GM12872 (cell line): ENCODE results near the gene LRRC26.

ENCODE experiments used
- TF ChIP-seq, protein P1 (sequence below): IDR thresholded peaks from 3 replicates; pipeline ENCODE4 v1.5.1; 2011; ENCODE audit warnings: low read depth, mild to moderate bottlenecking, low read length, moderate library complexity; ENCODE audit not compliant: insufficient read depth

The LRRC26 gene, protein sequence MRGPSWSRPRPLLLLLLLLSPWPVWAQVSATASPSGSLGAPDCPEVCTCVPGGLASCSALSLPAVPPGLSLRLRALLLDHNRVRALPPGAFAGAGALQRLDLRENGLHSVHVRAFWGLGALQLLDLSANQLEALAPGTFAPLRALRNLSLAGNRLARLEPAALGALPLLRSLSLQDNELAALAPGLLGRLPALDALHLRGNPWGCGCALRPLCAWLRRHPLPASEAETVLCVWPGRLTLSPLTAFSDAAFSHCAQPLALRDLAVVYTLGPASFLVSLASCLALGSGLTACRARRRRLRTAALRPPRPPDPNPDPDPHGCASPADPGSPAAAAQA

GRCh38 chr9:137169896-137170358, at the start of gene LRRC26:
Gene LRRC26 (minus strand): TSS chr9:137170051. CDS start chr9:137169943, 108 bp downstream.
- TF ChIP-seq, protein P1, sequence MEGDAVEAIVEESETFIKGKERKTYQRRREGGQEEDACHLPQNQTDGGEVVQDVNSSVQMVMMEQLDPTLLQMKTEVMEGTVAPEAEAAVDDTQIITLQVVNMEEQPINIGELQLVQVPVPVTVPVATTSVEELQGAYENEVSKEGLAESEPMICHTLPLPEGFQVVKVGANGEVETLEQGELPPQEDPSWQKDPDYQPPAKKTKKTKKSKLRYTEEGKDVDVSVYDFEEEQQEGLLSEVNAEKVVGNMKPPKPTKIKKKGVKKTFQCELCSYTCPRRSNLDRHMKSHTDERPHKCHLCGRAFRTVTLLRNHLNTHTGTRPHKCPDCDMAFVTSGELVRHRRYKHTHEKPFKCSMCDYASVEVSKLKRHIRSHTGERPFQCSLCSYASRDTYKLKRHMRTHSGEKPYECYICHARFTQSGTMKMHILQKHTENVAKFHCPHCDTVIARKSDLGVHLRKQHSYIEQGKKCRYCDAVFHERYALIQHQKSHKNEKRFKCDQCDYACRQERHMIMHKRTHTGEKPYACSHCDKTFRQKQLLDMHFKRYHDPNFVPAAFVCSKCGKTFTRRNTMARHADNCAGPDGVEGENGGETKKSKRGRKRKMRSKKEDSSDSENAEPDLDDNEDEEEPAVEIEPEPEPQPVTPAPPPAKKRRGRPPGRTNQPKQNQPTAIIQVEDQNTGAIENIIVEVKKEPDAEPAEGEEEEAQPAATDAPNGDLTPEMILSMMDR, result no peak

GRCh38 chr9:137218754-137219271, 49.0 kb upstream of the LRRC26 start:
- TF ChIP-seq, protein P1, result no peak

DNA sequence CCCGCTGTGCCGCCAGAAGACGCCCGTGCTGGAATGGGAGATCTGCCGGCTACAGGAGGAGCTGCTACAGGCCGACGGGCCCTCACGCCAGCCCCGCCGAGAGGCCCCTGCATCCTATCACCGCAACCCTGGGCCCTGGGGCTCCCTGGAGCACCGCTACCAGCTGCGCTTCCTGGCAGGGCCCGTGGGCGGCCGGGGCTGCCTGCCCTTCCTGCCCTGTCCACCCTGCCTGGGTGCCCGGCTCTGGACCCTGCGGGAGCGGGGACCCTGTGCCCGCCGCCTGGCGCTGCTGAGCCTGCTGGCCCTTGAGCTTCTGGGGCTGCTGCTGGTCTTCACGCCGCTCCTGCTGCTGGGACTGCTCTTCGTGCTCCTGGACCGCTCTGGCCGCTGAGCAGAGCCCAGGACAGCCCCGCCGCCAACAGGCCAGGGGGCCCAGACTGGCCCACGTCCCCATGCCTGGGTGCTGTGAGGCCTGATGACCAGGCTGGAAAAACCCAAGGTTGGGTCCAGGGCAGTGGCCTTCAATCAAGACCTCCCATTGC, 48.4 kb upstream of the LRRC26 start:
- TF ChIP-seq, protein P1, result no peak

- TF ChIP-seq, protein P1, result no peak
Observed at GRCh38 chr9:137217276-137218211, 47.7 kb upstream of the LRRC26 start.

- TF ChIP-seq, protein P1, result no peak
Observed at GRCh38 chr9:137216188-137216965, 46.5 kb upstream of the LRRC26 start.

DNA sequence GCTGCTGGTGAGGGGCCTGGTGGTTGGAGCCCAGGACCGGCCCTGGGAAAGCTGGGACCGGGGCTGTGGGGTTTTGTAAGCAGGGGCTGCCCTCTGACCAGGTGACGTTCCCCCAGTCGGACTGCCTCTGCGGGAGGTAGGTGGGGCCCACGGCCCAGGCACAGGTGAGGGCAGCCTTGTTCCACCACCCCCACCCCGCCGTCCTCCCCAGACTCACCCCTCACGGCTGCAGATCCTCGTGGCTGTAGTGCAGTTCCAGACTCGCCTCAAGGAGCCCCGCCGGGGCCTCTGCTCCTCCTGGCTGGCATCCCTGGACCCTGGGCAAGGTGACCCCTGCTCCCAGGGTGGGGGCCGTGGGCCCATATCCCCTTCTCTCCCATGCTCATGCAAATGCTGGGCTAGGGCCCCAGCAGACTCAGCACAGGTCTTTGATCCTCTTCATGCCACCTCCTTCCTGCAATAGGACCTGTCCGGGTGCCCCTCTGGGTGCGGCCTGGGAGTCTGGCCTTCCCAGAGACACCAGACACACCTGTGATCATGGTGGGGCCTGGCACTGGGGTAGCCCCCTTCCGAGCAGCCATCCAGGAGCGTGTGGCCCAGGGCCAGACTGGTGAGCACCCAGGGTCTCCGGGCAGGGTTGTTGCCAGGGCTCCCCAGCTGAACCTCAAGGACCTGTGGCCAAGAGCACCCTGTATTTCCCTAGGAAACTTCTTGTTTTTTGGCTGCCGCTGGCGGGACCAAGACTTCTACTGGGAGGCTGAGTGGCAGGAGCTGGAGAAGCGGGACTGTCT, 45.5 kb upstream of the LRRC26 start:
- TF ChIP-seq, protein P1, result no peak
